SKM-1 (cell line): Measurements from ENCODE around the gene CCSER1.
"Not testable (repeated sequence)": the region's sequence is repeated elsewhere in the genome, so short reads cannot be mapped to it uniquely, and the experiment has no call there.

Experiments
- DNase-seq: peaks from one replicate; lab custom pipeline; 2025; ENCODE audit not compliant: unreplicated experiment; lab: John Stamatoyannopoulos, UW

The CCSER1 gene

DNA sequence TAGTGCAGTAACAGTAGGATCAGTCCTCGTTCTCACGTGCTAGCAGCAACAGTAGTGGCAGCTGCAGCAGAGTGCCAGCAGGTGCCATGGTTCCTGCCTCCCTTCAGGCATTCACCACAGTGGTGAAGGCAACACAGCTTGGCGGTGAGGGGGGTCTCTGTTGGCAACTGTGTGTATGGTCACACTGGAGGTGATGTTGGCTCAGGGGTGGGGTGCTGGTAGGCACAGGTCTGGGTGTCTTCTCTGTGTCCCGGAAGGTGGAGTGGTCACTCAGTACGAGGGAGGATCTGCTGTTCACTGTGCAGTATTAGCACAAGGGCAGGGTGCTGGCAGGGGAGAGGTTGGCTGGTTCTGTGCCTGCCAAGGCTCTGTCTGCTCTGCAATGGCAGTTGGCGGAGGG lies 671.8 kb downstream of the CCSER1 start:
- DNase-seq: no peak

DNA sequence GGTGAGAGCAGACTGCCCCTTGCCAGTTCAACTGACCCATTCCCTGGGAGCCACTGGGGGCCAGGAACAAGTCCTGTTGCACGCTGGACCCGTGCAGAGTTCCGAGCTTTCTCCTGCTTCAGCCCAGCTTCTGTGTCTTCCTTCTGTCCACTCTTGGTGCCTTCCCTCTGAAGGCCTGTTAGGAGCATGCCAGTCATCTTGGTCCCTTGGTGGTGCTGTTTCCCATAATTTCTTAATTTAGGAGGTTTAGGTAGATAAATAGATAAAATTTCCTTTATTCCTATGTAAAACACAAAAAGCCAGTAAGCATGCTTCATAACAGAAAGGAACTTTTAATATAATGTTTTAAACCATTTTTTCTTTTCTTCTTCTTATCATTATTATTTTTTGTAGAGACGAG lies 672.7 kb downstream of the CCSER1 start:
- DNase-seq: no peak

DNA sequence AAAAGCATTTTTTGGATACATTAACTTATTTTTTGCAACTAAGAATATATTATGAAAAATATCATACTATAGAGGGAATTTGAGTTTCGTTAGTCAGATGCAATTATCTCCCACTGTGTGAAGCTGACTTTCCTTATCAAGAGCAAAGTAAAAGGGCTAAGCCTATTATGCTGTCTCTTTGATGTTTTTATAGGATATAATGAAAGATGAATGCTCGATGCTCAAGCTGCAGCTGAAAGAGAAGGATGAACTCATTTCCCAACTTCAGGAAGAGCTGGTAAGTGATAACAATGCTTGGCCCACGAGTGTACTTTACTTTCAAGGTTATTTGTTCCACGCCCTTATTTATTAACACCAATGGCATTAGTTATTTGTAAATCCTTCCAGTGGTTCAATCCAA lies 688.4 kb downstream of the CCSER1 start:
- no peak for DNase-seq

DNA sequence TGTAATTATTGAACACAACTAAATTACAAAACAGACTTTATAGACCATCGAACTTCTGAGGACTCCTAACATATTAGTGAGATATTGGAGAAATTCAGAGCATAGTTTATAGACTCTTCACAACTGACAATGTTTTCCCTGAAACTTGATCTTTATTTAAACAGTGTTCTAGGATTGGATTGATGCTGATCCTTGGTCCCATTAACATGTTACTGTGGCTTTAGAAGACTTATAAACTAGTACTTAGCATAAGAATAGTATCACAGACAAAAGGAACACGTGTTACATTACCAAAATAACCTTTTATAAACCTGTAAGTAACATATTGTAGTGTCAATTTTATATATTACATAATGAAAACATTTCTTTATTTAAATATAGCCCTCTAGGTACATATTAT lies 689.6 kb downstream of the CCSER1 start:
- DNase-seq: no peak

DNA sequence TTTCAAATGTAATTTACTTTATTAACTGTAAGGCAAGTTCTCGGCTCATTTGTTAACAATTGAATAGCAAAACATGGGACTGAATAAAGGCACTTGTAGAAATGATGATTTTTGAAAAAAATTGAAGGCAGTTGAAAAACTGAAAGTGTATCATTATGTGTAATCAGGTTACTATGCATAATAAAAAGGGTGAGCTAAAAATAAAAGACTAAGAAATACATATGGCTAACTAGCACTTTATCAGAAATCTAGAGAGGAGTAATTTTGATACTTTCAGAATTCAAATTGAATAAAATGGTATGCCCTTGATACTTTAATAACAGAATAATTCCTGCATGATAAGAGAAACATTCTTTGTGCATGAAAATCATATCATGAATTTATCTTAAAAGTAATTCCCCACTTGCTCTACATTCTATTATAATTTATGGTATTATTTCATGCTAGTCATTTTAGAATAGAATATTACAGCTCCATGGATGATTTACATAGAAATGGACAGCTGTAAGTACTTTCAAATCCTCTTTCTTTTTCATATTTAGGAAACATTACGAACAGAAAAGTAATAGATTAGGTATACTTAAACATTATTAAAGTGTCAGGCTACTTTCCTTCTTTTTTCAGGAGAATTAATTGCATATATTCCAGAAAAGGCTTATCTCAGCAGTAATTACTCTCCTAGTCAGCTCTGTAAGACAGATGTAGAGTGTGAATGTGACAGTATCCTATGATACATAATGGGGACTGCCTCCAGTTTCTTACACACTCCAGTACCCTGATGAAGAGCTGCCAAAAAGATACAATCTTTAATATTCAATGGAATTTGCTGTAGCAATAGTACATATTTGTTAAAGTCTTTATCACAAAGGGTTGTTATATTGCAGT lies 697.3 kb downstream of the CCSER1 start:
- no peak for DNase-seq

DNA sequence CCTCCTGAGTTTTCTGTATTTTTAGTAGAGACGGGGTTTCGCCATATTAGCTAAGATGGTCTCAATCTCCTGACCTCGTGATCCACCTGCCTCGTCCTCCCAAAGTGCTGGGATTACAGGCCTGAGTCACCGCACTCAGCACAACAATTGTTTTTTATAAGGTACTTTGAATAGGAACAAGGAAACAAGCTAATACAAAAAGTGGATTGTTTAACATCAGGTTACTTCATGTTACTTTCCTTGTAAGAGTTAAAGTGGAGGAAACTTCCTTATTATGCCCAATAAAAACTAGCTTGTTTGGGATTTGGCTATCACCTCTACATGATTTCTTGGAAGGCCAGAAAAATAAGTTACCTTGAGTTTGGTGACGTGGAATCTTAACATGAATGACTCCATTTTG lies 698.7 kb downstream of the CCSER1 start:
- DNase-seq: no peak

DNA sequence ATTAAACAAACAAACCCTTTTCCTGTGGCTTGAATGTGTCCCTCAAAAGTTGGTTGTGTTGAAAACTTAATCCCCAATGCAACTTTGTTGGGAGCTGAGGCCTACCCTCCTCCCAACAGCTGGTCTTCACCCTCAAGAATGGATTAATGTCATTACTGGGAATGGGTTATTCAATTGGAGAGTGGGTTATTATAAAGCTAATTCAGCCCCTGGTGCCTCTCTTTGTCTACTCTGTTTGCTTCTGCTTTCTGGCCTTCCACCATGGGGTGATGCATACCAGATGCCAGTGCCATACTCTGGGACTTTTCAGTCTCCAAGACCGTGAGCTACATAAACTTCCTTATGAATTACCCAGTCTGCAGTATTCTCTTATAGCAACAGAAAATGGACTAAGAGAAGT lies 706.5 kb downstream of the CCSER1 start:
- DNase-seq: no peak

DNA sequence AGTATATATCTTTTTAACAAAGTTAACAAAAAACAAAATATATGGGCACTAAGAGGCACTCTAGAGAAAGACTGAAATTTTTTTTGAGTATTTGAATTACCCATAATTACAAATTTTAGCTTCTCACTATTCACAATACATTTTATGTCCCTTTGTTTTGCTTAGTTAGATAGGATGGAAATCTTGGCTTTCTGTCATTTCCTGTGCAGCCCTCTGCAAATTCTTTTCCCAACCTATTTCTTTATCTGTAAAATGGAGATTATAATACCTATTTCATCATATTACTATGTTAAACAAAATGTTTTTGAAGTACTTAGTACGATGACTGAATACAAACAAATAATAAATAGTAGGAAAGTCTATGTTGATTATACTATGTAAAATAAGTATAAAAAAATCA lies 710.0 kb downstream of the CCSER1 start:
- no peak for DNase-seq

DNA sequence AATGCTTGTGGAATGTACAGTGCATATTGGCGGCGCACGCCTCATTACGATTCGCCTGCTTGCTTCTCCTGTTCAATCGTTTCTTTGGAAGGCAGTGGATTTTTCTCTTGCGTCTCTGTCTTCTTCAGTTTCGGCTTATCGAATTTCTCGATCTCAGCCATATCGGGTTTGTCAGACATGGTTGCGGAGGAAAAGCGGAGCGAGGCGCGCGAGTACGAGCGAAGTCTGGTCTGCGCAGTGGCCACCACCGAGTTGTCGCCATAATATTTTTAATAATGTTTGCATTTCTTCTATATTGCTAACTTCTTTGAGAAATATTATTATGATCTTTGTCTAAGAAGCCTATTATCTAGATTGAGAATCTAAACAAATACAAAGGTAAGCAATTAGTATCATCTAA lies 711.7 kb downstream of the CCSER1 start:
- DNase-seq: not testable (repeated sequence)

DNA sequence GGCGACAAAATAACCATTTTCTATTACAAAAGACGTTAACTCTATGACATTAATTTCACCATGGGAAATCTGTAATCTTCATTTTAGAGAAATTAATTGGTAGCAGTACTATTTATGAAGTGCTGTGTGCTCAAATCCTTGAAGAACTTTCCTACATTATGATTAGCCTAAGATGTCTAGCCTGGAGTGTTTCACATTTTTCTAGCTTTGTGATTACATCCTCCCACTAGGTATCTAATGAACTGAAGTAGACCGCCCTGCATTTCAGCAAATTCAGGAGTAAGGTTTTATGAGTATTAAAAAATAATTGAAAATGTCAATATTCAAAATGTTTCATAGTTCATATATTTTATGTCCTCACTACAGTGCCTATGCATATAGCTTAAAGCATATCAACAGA lies 713.1 kb downstream of the CCSER1 start:
- DNase-seq: no peak

DNA sequence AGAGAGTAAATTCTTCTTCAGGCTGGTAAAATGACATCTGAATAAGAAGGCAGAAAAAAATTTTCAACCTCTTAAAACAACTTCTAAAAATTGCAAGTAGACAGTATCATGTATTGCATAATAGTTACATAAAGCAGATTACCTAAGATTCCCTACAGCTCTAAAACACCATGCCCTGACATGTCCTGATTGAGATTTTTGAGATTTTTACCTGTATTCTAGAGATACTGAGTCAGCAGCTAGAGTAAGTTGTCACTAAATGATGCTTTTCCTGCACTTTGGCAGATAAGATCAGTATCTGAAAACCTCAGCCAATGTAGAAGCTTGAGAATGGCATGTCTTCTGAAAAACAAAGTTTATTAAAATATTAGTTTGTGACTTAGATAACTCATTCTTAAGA lies 713.6 kb downstream of the CCSER1 start:
- DNase-seq: no peak

DNA sequence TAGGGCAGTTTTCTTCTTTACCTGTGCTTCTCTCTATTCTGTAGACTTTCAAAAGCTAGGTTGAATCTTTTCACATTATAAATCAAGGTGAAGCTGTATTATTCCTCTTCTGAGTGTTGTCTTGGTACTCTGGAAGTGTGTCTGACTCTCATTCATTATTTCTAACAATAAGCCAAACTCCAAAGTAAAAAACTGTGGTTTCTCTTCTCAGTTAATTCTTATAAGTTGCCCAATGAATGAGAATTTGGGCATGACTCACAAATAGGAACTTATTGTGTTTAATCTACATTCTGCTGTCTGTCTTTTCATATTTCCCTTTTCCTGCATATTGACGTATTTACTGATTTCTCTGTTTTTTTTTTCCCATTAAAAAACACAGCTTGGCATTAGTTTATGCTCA lies 714.5 kb downstream of the CCSER1 start:
- DNase-seq: no peak

DNA sequence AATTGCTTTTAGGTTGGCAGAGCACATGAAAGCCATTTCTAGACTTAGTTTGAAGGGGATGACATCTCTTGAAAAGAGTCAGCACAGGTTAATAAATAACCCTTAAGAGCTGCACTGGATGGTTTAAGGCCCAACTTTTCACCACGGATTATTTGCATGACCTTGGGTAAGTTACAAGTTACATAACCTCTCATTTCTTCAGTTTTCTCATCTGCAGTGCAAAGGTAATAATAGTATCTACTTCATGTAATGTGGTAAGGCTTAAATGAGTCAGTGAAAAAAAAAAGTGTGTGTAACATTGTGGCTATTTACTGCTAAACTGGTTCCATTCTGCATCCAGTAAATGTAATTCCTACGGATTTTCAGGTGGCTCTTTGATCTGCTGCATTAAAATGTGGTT lies 715.8 kb downstream of the CCSER1 start:
- DNase-seq: no peak

DNA sequence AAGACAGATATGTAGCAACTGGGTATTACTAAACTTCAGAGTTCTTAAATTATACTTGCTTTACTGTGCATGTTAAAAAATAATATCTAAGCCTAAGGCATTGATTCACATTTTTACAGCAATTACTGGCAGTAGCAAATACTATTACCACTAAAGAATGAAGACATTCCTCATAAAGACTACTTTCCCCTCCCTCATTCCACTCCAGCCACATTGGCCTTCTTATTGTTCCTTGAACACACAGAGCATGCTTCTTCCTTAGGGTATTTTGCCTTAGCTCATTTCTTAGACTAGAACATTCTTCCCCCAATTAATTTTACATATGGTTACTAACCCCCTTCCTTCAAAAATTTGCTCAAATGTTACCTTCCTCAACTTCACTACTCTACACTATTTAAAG lies 717.0 kb downstream of the CCSER1 start:
- DNase-seq: no peak

DNA sequence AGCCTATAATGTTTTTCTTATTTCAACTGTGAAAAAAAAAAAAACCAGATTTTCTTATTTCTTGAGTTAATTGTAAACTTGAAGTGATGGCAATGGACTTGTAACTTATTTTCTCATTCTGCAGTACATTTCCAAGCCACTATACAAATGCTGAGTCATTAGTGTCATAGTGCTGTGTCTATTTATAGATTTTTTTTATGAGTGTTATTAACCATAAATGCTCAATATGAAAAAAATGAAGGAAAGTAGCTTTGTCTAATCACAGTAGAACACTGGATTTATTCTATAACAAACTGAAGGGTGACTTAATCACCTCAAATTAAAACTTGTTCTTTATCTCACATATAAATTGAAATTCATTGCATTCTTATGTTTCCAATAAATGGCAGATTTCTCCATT lies 718.6 kb downstream of the CCSER1 start:
- no peak for DNase-seq

DNA sequence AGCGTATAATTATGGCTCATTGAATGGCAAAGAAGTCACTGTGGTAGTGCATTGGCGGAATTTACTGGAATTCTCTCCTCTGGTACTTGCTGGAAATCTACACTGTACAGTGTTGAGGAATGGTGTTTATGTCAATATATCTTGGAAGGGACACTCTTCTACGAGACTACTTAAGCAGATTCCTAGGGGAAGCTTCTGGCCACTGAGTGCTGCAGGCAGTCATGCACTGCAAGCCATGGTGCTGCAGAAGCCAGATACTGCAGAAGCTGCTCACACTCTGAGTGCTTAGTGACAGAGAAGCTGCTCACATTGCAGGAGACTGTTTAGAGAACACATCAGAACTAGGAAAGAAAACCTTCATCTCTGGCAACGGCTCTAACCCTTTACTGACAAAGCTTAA lies 725.0 kb downstream of the CCSER1 start:
- no peak for DNase-seq

DNA sequence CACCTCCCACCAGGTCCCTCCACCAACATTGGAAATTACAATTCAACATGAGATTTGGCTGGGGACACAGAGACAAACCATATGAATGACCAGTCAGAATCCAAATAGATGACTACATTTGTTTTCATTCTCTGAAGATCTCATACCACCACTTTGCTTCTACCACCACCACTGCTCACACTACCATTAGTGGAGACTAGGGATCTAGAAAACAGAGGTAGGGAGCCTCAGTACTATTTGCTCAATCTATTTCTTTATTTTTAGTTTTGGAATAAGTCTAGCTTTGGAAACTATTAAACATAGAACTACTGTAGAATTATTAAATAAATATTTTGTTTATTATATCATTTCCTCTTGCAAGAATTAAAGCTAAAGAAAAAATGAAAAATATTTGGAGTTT lies 727.9 kb downstream of the CCSER1 start:
- DNase-seq: no peak

DNA sequence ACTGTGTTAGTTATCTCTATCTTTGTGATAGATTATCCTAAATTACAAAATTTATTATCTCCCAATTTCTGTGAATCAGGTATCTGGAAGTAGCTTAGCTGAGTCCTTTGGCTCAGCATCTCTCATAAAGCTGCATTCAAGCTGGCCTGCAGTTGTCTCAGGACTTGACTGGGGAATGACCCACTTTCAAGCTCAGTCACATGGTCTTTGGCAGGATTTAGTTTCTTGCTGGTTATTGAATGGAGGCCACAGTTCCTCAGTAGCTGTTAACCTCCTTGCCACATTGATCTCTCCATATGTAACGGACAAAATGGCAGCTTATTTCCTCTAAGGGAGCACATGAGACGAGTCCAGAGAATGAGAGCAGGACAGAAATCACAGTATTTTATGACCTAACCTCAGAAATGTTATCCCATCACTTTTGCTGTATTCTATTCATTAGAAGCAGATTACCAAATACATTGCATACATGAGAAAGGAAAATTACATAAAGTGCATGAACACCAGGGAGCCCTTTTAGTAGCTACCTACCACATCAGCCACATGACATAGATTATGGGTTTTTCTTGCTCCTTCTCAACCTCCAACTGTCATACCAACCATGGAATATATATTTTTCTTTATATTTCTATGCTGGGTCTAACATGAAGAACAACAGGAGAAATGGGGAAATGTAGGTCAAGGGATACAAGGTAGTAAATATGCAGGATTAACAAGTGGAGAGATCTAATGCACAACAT lies 730.1 kb downstream of the CCSER1 start:
- DNase-seq: no peak

DNA sequence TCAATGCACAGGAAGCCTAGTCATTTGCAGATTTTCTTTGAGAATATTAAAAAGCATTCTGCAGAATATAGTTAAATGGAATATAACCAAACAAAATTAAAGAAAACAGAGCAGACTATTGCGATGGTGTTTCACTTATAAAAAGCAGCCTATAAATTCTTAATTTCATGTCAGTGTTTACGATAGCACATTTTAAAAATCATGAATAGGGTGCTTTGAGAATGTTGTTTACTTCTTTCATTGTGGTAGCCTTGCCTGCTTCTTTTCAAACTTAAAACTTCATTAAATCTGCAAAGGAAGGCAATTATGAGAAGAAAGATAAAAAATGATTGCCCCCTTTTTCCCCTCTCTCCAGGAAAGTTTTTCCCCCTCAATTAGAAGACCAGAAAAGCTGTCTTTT lies 748.6 kb downstream of the CCSER1 start:
- DNase-seq: no peak

DNA sequence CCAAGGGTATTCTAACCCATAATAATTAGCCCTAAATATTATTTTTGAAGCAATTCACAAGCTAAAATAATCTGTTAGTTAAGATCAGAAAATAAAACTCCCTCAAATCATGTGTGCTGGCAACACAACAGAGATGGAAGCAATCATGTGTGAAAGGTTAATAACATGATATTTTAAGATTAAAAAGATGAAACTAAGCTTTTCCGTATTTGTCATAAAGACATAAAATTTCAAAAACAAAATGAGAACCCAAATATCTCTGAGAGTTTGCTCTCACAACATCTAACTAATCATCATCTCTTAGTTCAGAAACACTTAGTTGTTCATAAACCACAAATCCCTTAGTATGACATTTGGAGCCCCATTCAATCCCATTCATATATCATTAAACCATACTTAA lies 749.1 kb downstream of the CCSER1 start:
- no peak for DNase-seq

DNA sequence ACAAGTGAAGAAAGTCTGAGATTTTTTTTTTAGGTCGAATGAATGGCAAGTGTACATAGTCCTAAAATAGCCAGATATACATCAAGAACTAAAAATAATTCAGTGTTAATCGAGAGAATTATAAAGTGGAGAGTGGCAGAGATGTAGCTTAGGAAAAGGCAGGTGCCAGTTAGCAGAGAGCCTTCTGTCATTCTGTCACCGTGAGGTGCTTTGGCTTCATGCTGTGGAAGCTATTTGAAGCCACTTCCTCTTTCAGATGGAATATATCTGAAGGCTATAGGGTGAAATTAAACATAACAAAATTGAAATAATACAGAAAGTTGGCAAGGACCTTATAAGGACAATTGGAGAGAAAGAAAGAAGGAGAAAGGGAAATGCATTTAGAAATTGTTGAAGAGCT lies 756.3 kb downstream of the CCSER1 start:
- no peak for DNase-seq

DNA sequence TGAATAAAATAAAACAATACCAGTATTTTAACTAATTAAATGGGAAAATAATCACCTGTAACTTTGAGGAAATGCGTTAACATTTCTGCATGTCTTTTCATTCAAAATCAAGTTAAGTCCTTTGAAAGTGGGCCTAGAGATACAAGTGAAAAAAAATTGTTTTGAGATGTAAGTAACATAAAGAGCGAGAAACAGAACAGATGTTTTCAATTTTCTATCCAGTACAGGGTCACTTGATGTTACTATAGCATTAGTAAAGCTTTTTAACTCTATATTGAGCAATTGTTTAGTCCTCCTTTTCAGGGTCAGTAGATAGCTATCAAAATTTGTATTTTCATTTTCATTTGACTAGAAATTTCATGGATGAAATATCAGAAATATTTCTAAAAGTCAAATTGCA lies 761.4 kb downstream of the CCSER1 start:
- no peak for DNase-seq

DNA sequence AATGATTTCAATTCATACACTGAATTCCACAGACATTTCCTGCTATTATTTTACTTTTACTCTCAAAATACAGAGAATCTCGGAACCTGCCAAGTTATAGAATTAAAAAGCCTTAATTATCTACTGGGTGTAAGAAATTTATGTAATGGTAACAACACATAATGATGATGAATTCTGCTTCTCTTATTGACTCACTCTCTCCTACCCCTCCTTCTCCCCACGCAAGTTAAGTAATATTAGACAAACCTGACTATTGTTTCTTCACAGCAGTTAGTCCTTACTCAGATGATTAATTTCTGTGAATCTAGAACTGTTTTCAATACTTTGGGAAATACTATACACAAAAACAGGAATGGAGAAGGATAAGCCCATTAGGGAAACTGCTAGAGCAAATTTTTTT lies 762.0 kb downstream of the CCSER1 start:
- no peak for DNase-seq
